ENCODE measurements around the gene GPATCH2. TPM values are rescaled to one million over a fixed set of nuclear protein-coding genes. Genes with fewer than 3 reads are reported as not detected.

GPATCH2 gene
- total RNA-seq, 1 donor from 2014 or later = 15.6 TPM

- DNase-seq = no peak
- Mint-ChIP-seq H3K27ac (ENCODE audit: unreplicated experiment) (no peak overlapping the region), H3K36me3 (ENCODE audit: unreplicated experiment) (peaks cover 11% of the 10 kb centered on the region), H3K27me3 (ENCODE audit: unreplicated experiment) (no peaks in the 10 kb centered on the region), H3K4me1 (ENCODE audit: low read depth, unreplicated experiment) (peaks cover 6% of the 10 kb centered on the region), H3K9me3 (ENCODE audit: unreplicated experiment) (peaks cover 1% of the 10 kb centered on the region), H3K4me3 (ENCODE audit: unreplicated experiment) (no peak overlapping the region)
- no peak for TF ChIP-seq CTCF (IDR thresholded peaks at IDR 0.05; ENCODE audit: partially characterized antibody, unreplicated experiment)
Observed at GRCh38 chr1:217433664-217434063, 197.2 kb downstream of the GPATCH2 start.

GRCh38 chr1:217432339-217432738 is 198.6 kb downstream of the GPATCH2 start:
- no peaks in the 10 kb centered on the region for H3K27me3 Mint-ChIP-seq (ENCODE audit: unreplicated experiment)
- H3K9me3 Mint-ChIP-seq (ENCODE audit: unreplicated experiment) = peaks cover 1% of the 10 kb centered on the region
- no peak for TF ChIP-seq CTCF (IDR thresholded peaks at IDR 0.05; ENCODE audit: partially characterized antibody, unreplicated experiment)
- no peak overlapping the region for H3K27ac Mint-ChIP-seq (ENCODE audit: unreplicated experiment)
- DNase-seq = no peak
- H3K4me1 Mint-ChIP-seq (ENCODE audit: low read depth, unreplicated experiment) = peaks cover 6% of the 10 kb centered on the region
- peaks cover 4% of the 10 kb centered on the region for H3K36me3 Mint-ChIP-seq (ENCODE audit: unreplicated experiment)
- H3K4me3 Mint-ChIP-seq (ENCODE audit: unreplicated experiment) = no peak overlapping the region

- Mint-ChIP-seq H3K4me3 (ENCODE audit: unreplicated experiment) (no peak overlapping the region), H3K36me3 (ENCODE audit: unreplicated experiment) (no peaks in the 10 kb centered on the region), H3K27me3 (ENCODE audit: unreplicated experiment) (no peaks in the 10 kb centered on the region), H3K4me1 (ENCODE audit: low read depth, unreplicated experiment) (peaks cover 11% of the 10 kb centered on the region), H3K9me3 (ENCODE audit: unreplicated experiment) (no peaks in the 10 kb centered on the region), H3K27ac (ENCODE audit: unreplicated experiment) (no peak overlapping the region)
- TF ChIP-seq CTCF (IDR thresholded peaks at IDR 0.05; ENCODE audit: partially characterized antibody, unreplicated experiment) = no peak
- no peak for DNase-seq
Observed at GRCh38 chr1:217431395-217431794, 199.5 kb downstream of the GPATCH2 start.

- no peak for DNase-seq
- H3K36me3 Mint-ChIP-seq (ENCODE audit: unreplicated experiment) = no peaks in the 10 kb centered on the region
Observed at GRCh38 chr1:217425422-217425821, 205.5 kb downstream of the GPATCH2 start.

GRCh38 chr1:217419194-217419551 is 211.7 kb downstream of the GPATCH2 start:
- H3K9me3 Mint-ChIP-seq (ENCODE audit: unreplicated experiment) = peaks cover 5% of the 10 kb centered on the region
- H3K4me3 Mint-ChIP-seq (ENCODE audit: unreplicated experiment) = no peak overlapping the region
- H3K27me3 Mint-ChIP-seq (ENCODE audit: unreplicated experiment) = no peaks in the 10 kb centered on the region
- no peak for DNase-seq
- H3K36me3 Mint-ChIP-seq (ENCODE audit: unreplicated experiment) = peaks cover 9% of the 10 kb centered on the region
- no peak overlapping the region for H3K27ac Mint-ChIP-seq (ENCODE audit: unreplicated experiment)
- no peaks in the 10 kb centered on the region for H3K4me1 Mint-ChIP-seq (ENCODE audit: low read depth, unreplicated experiment)
- TF ChIP-seq CTCF (IDR thresholded peaks at IDR 0.05; ENCODE audit: partially characterized antibody, unreplicated experiment) = no peak

More at GRCh38 chr1:217425422-217425821, 205.5 kb downstream of the GPATCH2 start:
- no peak overlapping the region for H3K27ac Mint-ChIP-seq (ENCODE audit: unreplicated experiment)
- no peak for TF ChIP-seq CTCF (IDR thresholded peaks at IDR 0.05; ENCODE audit: partially characterized antibody, unreplicated experiment)
- H3K27me3 Mint-ChIP-seq (ENCODE audit: unreplicated experiment) = no peaks in the 10 kb centered on the region
- H3K4me3 Mint-ChIP-seq (ENCODE audit: unreplicated experiment) = no peak overlapping the region
- H3K4me1 Mint-ChIP-seq (ENCODE audit: low read depth, unreplicated experiment) = peaks cover 14% of the 10 kb centered on the region
- no peaks in the 10 kb centered on the region for H3K9me3 Mint-ChIP-seq (ENCODE audit: unreplicated experiment)

All from glutamatergic neuron (in vitro differentiated cells).